GM18526 (cell line): ENCODE results near the gene HSFY1.
"Not testable (repeated sequence)": the region's sequence is repeated elsewhere in the genome, so short reads cannot be mapped to it uniquely, and the experiment has no call there.

Experiments used
- POLR2A ChIP-seq: IDR thresholded peaks from 3 replicates; pipeline ENCODE4 v1.6.1; 2011; ENCODE audit not compliant: insufficient read length; ENCODE audit errors: extremely low read depth

Gene HSFY1, protein sequence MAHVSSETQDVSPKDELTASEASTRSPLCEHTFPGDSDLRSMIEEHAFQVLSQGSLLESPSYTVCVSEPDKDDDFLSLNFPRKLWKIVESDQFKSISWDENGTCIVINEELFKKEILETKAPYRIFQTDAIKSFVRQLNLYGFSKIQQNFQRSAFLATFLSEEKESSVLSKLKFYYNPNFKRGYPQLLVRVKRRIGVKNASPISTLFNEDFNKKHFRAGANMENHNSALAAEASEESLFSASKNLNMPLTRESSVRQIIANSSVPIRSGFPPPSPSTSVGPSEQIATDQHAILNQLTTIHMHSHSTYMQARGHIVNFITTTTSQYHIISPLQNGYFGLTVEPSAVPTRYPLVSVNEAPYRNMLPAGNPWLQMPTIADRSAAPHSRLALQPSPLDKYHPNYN

GRCh38 chrY:18546420-18546819, at the start of gene HSFY1:
Gene HSFY1 (plus strand): TSS chrY:18546720. CDS start chrY:18546788, 68 bp downstream.
- not testable (repeated sequence) for TF ChIP-seq POLR2A
